ENCODE data around the gene MAPKAP1. TPM values are rescaled to one million over a fixed set of nuclear protein-coding genes. Genes with fewer than 3 reads are reported as not detected.

The MAPKAP1 gene
- polyA plus RNA-seq, 1 donor: 74.5 TPM

DNA sequence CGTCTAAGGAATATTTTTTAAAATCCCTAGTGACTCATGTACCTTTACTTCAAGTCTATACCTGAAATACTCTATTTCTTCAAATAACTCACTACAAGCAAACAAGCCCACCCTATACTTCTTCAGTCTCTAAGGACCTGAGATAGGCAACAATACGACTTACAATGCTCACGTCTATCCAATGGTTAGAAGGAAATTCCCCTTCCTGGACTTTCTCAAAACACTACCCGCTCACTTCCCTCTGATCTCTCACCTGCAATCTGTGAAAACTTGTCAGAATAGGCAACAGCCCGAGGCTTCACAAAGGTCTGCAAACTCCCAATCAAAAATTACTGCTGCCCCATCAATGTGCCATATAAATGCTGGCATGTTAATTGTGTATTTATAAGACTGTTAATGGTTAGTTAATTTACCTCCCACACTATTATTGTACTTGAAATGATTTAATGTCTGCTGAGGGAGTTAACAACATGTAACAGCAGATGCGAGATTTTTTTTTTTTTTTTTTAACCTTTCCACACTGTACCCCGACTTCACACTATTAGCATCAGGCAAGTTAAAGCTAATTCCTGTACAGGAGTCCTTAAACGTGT is 27.3 kb downstream of the MAPKAP1 start:
- DNase-seq: no peak

DNA sequence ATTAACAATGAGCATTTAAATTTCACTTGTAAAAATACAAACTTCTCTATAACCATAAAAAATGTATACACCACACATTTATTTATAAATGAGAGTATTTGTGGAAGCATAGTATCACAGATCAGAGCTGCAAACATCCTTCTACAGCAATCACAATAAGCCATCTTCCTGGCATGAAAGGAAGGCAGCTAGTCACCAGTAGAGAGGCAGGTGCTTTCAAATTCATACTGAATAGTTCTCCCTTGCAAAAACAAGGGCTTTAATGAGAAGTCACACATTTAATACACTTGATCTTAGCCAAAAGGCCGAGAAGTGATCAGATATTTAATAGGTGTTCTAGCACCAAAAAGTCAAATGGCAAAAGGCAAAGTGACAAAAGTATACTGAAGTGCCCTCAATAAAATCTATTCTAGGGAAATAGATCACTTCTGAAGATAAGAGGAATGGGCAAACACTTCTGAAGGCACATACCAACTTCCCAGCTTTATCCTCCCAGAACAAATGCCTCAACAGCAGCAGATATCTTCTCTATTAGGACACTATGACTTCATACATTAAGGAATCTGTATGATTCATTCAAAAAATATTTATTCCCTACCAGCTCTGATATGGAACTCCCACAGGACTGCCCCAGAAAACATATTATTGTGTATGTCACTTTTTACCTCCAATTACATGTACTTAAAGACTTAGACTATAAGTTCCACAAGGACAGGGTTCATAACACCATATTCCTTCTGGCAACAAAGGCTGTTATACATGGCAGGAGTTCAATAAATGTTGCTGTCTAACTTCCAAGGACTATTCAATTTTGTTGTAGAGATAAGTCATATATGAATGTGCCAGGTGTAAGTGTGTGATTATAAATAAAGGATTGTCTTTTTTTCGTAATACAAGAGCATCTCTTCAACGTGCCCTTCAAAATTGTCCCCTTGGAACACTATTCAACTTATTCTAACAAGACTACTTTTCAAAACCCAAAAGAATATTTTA is 31.7 kb downstream of the MAPKAP1 start:
- no peak for DNase-seq

DNA sequence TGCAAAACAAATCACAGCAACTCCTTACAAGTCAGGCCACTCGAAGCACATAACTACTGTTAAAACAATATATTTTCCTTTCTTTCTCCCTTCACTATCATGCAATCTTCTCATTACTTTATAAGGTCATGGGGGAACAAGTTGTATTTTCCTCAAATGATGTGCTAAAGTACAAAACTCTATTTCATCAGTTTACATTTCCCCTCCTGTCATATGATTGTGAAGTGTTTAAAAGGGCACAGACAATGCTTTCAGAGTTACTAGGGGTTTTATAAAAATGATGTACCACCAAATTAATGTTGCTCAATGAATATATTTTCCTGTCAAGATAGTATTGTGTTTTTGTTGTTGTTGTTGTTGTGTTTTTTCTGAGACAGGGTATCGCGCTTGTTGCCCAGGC is 34.1 kb downstream of the MAPKAP1 start:
- no peak for DNase-seq

DNA sequence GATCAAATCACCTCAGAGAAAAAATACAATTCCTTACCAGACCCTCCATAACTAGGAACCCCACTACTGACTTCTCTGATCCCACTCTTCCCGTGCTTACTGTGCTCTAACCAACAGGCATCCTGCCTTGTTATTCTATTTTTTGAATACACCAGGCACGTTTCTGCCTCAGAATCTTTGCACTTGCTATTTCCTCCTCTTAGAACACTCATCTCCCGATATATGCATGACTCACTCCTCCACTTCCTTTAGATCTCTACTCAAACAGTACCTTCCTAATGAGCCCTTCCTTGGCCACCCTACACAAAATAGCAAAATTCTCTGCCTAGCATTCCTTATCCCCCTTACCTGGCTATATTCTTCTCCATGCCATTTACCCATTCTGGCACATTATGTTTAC is 43.9 kb downstream of the MAPKAP1 start:
- DNase-seq: no peak

DNA sequence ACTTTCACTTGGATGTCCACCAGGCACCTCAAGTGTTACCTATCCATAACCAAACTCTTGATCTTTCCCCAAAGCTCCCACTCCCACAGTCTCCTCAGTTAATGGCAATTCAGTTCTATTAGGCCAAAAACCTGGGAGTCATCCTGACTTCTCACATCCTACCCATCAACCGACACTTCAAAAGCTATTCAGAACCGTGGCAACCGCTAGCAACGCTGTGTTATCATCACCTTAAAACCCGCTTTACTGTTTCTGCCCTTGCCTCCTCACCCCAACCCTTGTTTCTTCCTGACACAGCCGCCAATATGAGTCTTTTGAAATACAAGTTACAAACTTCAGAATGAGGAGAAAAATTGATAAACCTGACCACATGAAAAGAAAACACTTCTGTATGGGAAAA is 46.5 kb downstream of the MAPKAP1 start:
- no peak for DNase-seq

DNA sequence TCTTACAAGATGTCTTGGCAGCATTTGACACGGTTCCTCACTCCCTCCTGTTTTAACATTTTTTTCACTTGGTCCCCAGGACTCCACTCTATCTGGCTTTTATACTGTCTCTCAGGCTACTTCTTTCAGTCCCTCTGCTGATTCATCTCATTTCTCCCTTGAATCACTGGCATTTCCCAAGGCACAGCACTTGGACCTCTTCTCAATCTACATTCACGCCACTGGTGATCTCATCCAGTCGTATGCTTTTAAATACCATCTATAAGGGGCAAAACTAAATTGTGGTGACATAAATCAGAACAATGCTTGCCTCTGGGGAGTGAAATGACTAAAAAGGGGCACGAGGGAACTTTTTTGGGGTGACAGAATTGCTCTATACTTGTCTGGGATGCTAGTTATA is 47.1 kb downstream of the MAPKAP1 start:
- no peak for DNase-seq

DNA sequence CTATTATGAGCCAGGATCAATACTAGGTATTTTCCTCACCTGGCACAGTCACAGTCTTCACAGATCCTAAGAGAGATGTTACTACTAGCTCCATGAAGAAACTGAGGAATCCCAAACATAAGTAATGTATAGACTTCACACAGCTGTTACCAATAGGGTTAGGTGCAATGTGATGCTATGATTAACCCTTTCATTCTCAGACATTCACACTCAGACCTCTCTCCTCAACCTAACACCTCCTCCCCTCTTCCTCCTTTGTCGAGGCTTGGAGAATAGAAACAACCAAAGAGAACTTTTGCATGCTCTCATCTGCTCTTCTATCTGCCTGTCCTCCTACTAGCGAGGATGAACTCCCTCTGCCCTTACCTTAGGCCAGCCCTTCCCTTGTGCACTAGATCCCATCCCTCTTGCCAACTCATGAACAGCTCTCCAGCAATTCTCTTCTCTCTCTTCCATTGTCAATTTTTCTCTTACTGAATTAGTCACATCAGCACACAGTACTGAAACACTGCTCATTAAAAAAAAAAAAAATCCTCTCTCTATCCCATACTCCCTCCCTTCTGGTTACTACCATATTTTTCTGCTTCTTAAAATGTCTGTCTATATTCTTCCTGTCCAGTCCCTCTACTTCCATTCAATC is 47.7 kb downstream of the MAPKAP1 start:
- no peak for DNase-seq

DNA sequence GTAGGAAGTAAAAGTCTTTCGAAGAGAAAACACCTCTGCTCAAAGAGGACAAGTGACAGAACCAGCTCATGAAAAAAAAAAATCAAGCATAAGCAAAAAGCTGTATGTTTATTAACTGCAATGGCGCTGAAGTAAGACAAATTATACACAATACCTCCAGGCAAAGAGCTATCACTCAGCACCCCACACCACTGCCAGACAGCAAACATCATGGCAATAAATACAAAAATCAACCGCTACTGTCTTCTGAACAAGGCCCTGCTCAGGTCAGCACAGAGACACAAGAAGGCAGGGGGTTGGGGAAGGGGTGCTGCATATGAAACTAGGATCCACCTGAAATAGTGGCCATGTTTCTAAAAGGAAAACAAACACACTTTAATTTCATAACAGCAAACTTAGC is 50.4 kb downstream of the MAPKAP1 start:
- no peak for DNase-seq

DNA sequence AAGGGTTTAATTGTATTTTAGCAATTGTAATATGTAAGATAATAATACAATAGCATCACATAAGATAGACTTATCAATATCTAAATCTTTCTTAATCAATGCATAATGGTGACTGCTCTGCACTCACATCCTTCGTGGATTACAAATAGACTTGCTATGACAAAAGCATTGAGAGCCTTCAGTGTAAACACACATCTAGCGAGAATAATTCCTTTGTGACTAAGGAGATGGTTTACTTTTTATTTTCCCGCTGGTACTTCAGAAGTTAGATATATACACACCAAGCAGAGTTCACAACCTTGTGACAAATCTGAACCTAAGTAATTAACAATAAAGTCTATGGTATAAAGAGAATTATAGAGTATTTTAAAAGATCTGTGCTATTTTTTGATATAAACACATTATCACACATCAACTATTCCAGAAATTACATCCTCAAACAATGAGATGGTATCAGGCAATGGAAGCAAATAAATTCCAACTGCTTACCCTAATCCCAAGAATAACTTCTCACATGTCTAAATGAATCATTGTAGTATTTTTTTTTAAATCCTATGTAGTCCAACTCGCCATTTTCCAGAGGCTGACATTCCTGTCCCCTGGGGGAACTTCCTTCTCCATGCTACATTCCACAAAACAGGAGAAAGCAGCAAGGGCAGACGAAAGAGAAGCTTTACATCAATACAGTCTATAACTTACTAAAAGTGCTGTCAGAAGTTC is 51.2 kb downstream of the MAPKAP1 start:
- no peak for DNase-seq

DNA sequence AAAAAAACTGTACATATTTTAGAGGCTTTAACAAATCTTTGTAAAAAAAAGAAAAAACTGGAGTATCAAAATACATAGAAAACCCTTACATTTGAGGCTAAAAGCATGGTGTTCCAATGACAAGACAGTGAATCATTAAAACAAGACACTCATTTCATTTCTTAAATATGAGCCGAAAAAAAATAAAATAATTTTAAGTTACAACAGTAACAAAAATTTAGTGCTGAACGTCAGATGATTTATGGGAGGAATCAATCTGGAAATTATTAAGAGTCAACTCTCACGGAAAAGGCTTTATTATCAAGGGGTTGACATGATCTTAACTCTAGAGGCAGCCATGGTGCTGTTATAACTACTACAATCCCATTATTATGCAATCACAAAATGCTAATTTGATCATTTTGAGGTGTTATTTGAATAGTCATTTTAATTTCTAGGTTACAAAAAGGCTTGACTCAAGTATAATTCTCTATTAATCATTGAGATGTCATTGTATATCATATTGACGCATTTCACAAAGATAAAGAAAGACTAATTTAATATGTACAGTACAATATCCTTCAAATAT is 51.9 kb downstream of the MAPKAP1 start:
- no peak for DNase-seq

DNA sequence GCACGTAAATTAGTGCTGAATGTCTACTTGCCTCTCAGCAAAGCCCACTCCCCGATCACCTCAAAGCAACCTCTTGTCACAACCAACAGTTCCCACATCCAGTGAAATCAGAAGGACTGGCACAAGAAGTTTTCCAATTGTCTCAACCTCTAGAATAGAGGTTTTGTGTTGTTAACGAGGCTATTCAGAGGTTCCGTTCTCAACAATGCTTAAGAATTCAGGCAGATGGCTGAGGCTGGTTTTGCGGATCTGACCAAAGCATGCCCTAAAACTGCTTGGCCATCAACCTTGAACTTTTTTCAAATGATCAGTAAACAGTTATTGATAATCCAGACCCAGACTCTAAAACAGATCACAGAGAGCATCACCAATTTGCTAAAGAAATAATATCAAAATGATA is 52.9 kb downstream of the MAPKAP1 start:
- no peak for DNase-seq

DNA sequence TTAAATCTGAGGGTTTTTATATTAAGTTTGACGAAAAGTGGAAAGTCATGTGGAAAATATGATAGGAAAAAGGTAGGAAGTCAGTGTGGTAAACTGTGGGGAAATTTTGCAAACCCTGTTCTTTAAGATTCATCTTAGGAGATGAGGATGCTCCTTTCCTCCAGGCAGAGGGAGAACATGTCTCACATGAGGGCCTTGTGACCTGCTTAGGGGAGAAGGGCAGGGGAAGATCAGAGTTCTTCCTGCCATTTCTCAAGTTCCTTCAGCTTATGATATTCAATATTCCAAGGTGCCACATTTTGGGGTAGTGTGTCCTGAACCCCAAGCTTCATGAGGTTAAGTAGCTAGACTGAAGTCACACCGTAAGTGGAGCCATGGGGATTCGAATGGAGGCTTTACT is 53.7 kb downstream of the MAPKAP1 start:
- DNase-seq: no peak

DNA sequence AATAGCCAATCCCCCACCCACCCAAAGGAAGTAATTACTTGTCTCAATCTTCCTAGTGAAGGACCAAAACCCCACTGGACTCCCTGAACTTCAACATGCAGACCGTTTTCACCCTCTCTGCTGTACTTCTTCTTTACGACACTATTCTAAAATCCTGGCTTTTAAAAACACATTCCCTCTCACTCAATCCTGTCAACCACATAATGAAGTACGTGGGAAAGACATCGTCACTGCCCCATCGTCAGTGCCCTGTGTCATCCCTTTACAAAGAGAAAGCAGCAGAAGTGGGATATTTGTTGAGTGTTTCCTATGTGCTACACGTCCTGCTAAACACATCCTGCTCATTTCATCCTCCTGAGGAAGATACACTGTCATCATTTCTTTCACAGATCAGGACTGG is 54.2 kb downstream of the MAPKAP1 start:
- no peak for DNase-seq

DNA sequence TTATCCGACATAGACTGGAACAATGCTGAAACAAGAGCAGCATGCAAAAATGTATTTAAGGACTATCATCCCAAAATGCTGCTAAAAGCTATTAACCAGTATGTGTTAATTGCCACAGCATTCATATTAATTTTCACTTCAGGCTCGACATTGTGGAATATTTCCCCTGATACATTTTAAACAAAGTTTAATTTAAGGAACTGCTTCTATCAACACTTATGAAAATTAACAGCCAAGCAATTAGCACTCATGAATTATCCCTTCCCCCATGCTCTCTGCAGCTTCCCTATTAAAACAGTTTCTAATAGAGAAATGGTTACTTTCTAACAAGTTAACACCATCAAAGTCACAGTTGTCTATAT is 54.8 kb downstream of the MAPKAP1 start:
- no peak for DNase-seq

DNA sequence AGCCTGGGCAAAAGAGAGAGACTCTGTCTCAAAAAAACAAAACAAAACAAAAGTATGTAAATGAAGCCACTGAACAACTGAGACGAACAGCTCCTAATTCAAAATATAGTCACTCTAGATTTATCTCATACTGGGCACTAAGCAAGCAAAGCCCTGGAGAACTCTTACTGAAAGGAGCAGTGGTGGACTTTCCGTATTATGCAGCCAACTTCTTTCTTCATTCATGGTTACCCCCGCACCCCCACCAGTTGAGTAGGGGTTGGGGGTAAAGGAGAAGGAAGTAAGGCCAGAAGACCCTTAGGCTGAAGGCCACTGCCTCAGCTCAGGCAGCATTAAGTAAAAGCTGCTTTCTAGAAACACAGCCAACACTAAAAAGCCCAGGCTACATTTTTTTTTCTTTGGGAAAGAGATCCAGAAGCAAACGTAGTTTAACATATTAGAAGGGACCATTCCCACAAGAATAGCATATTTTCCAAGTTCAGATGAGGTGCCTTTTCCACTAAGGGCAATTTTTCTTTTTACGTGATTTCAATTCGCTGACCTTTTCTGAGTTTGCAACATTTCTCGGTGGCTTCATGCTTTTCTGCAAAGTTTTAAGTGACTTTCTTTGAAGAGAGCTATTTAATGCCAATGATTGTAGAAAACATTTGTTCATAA is 55.3 kb downstream of the MAPKAP1 start:
- no peak for DNase-seq

DNA sequence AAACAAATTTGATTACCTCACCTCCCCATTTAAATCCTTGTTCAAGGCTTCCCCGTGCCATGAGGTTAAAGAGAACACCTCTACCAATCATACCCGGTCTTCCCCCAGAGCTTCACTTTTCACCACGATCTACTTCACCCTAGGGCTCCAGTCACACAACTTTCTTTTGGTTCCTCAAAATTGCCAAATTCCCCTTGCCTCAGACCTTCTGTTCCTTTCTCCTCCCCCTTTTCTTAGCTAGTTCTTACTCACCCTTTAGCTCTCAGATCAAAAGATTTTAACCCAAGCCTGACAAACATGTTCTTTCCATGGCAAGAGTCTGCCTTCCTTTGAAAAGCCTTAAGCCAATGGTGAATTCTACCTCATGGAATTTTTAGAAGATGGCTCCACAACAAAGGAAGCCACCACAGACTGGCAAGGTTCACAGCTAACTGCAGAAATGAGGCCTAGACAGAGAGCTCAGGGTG is 56.7 kb downstream of the MAPKAP1 start:
- no peak for DNase-seq

DNA sequence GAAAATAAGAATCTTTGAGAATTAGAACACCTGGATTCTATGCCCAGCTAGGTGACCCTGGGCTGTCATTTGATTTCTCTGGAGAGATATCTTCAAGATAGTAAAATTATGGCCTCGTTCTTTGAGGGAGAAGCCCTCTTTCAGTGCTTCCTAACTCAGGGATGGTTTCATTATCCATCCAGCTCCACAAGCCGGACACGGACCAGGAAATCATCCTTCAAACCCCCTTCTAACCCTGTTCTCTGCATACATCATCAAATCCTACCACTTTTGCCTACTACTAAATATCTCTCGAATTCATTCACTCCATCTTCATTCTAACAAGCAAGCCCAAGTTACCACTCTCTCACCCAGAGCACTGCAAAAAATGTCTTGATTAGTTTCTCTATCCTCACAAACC is 57.2 kb downstream of the MAPKAP1 start:
- no peak for DNase-seq

DNA sequence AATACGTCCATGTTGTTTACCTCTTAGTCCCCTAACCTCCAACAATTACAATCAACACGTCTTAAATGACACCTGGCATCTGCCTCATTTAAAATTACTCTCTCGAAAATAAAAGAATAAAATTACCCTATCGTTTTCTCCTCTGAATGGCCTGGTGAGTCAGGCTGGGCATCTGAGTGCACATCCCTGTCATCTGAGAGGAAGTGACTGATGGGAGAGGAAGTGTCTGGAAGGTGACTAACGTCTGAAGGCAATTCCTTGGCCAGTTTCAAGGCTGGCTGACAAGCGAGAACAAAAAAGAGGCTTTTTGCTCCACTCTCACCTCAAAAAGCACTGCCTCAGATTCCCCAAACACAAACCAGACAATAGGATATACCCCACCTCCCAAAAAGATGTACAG is 57.7 kb downstream of the MAPKAP1 start:
- DNase-seq: no peak

DNA sequence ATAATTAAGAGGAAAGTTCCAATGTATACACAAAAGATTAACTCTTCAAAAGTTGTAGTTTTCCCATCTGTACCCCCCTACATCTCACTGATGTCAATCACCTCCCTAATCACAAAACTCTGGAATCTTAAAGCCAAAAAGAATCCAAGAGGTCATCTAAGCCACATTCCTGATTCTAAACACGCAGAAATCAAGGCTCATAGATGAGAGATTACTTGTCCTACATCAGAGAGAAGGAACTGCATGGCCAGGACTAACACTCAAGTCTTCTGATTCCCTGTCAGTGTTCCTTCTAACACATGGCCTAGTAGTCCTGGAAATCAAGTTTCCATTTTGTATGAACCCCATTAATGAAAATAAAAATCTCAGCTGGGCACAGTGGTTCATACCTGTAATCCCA is 58.7 kb downstream of the MAPKAP1 start:
- no peak for DNase-seq

DNA sequence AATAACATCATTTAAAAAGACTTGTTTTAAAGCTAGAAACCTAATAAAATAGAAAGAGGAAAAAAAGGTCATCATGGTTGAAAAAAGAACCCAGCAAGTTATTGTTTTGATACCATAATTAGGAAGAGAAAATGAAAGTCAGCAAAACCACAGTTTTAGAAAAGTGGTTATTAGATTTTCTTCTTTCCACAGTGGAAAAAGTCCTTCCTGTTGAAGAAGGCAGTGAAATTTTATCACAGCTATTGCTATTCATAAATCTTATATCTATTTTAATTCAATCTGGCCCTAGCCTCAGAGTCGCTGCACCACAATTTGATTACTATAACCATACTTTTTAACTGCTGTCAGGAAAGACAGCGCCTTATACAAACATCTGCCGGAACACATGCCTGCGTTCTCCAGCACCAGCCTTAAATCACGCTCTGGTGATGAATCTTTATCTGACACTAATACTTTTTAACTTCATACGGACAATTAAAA is 60.3 kb downstream of the MAPKAP1 start:
- DNase-seq: no peak

DNA sequence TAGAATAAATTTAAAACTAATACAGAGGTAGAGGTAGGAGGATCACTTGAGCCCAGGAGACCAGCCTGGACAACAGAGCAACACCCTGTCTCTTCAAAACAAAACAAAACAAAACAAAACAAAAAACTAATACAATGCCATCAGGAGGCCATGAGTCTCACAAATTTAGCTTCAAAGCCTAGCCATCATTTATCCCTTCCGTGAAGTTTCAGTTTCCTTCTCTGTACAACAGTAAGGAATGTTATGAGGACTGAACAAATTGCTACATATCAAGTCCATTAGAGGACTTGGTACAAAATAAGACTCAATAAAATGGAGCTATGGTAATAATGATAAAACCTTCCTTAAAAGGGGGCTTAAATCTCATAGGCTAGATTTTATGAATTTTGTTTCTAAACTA is 60.8 kb downstream of the MAPKAP1 start:
- DNase-seq: no peak
